ENCODE measurements around the gene CSHL1. TPM values are rescaled to one million over a fixed set of nuclear protein-coding genes. Genes with fewer than 3 reads are reported as not detected.

The CSHL1 gene
- total and polyA plus RNA-seq, 9 of the 15 experiments (the other 6 are each of a cell fraction or from before 2014, with no cell fraction given) = not detected

GRCh38 chr17:63960430-63960829 lies 49.4 kb upstream of the CSHL1 start (continued):
- no peak for TF ChIP-seq ERF (CRISPR knock-in tag; IDR thresholded peaks at IDR 0.05)

GRCh38 chr17:63960006-63960405 lies 48.9 kb upstream of the CSHL1 start:
- BruUV-seq (replicated peaks) = no TSS peak
- DNase-seq (ENCODE audit: extremely low read depth in 1 of 4, low spot score in 3 of 4) = no peak
- intact Hi-C loops (cut with micrococcal nuclease) = no loop called here

More at GRCh38 chr17:63960006-63960405, 48.9 kb upstream of the CSHL1 start:
- 52% methylated on average over 6 of the region's 9 CpGs for WGBS (ENCODE audit: insufficient coverage, low coverage, missing lambda C conversion rate)
- CTCF ChIA-PET (ENCODE audit: low intra/inter-chr PET ratio) = no interaction called here
- Histone ChIP-seq H3K79me2 (ENCODE audit: control insufficient read depth, insufficient read depth, low read length) (no peaks in the 10 kb centered on the region), H3K36me3 (ENCODE audit: control insufficient read depth, insufficient read depth, low read length) (no peaks in the 10 kb centered on the region), H4K20me1 (replicated peaks; ENCODE audit: control insufficient read depth, insufficient read depth, low read length) (no peaks in the 10 kb centered on the region), H2AFZ (ENCODE audit: low read depth, low read length) (no peak overlapping the region), H3K9me1 (ENCODE audit: control insufficient read depth, insufficient read depth, low read length) (peaks cover 2% of the 10 kb centered on the region), H3K4me1 (replicated peaks in 1 of 2; ENCODE audit: control insufficient read depth in 2 of 2, insufficient read depth in 2 of 2, low read length in 2 of 2) (peaks cover 15 to 26% of the 10 kb centered on the region in 2 experiments), H3K9ac (ENCODE audit: insufficient read depth in 1 of 2, low read depth in 2 of 2, low read length in 2 of 2) (peak overlapping the region; percentile 17 to 66; a peak in 3 of 4 replicates), H3K4me3 (no peak overlapping the region), H3K9me3 (replicated peaks; ENCODE audit: control insufficient read depth, insufficient read depth, low read depth, low read length) (no peaks in the 10 kb centered on the region), H3K4me2 (ENCODE audit: insufficient read depth, low read length) (0 out of 2 replicates have a peak overlapping the region, but pooled peaks have one; percentile 89), H3K27me3 (ENCODE audit: control insufficient read depth in 2 of 2, insufficient read depth in 2 of 2, low read length in 2 of 2) (0 out of 5 replicates have a peak, but pooled peaks cover 0 to 3% of the 10 kb centered on the region in 2 experiments), H3K27ac (ENCODE audit: extremely low read depth, low read depth, low read length) (no peak overlapping the region)
- FAIRE-seq (no peak), ATAC-seq (no peak)
- in situ Hi-C loops (cut with MboI) = no loop called here
- peak; percentile 42; the same call in 1 of the 2 replicates for TF ChIP-seq RBFOX2 (IDR thresholded peaks at IDR 0.05; ENCODE audit: low read depth, low read length)
- TF ChIP-seq TEAD4 (IDR thresholded peaks at IDR 0.05; ENCODE audit: low read length) = no peak
- no peak for TF ChIP-seq TEAD4 (CRISPR knock-in tag; IDR thresholded peaks at IDR 0.05; ENCODE audit: borderline replicate concordance)
- no peak for TF ChIP-seq ETV5 (CRISPR knock-in tag; IDR thresholded peaks at IDR 0.05; ENCODE audit: low read depth)
- TF ChIP-seq POLR2G (IDR thresholded peaks at IDR 0.05; ENCODE audit: low read depth, low read length) = peak; percentile 32; the same call in 1 of the 2 replicates
- TF ChIP-seq ZNF57 (CRISPR knock-in tag; IDR thresholded peaks at IDR 0.05) = no peak
- no peak for TF ChIP-seq SMARCB1 (IDR thresholded peaks at IDR 0.05; ENCODE audit: insufficient read length, low read depth)
- TF ChIP-seq ZBTB7A (IDR thresholded peaks at IDR 0.05; ENCODE audit: borderline replicate concordance, control insufficient read depth, low read depth, low read length) = no peak
- TF ChIP-seq DACH1 (IDR thresholded peaks at IDR 0.05; ENCODE audit: partially characterized antibody) = no peak
- no peak for TF ChIP-seq NRF1 (conservative IDR thresholded peaks at IDR 0.05 in 1 of 2, IDR thresholded peaks at IDR 0.05 in 1 of 2)
- POLR2A ChIA-PET = no interaction called here

Measured in K562 (cell line).